Measurements from ENCODE around the gene GKN2. TPM values are rescaled to one million over a fixed set of nuclear protein-coding genes. Genes with fewer than 3 reads are reported as not detected.

Gene GKN2
- polyA plus RNA-seq, 1 donor from 2014 or later, result not detected

DNA sequence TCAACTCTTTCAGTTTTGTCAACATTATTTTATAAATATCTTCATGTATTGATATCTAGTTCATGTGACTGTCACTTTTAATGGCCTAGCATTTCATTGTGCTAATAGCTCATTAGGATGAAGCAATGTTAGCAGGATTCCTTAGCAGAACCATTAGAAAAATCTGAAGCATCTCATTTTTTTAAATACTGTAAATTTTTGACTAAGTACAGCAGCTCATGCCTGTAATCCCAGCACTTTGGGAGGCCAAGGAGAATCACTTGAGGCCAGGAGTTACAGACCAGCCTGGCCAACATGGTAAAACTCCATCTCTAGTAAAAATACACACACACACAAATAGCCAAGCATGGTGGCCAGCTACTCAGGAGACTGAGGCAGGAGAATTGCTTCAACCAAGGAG, 44.7 kb upstream of the GKN2 start:
- Histone ChIP-seq H3K9me3 (ENCODE audit: low read length) (no peaks in the 10 kb centered on the region), H3K9ac (ENCODE audit: low read length) (no peak overlapping the region), H3K27ac (ENCODE audit: low read length) (no peak overlapping the region), H3K36me3 (ENCODE audit: insufficient read depth, low read length) (no peaks in the 10 kb centered on the region), H3K4me3 (ENCODE audit: low read length) (no peak overlapping the region), H3K79me2 (replicated peaks; ENCODE audit: insufficient read depth, low read length) (no peaks in the 10 kb centered on the region), H3K9me2 (ENCODE audit: insufficient read depth, low read length) (no peaks in the 10 kb centered on the region), H3K4me2 (ENCODE audit: low read length) (no peak overlapping the region), H4K20me1 (ENCODE audit: insufficient read depth) (no peaks in the 10 kb centered on the region), H3F3A (ENCODE audit: insufficient read depth, low read length, poor library complexity, severe bottlenecking) (no peaks in the 10 kb centered on the region), H3K27me3 (ENCODE audit: insufficient read depth, low read depth, low read length) (no peaks in the 10 kb centered on the region), H2AFZ (ENCODE audit: low read depth, low read length) (no peak overlapping the region)
- TF ChIP-seq TAF1 (IDR thresholded peaks at IDR 0.05; ENCODE audit: low read depth) (no peak), EP300 (conservative IDR thresholded peaks at IDR 0.05; ENCODE audit: poor library complexity, severe bottlenecking) (no peak), POLR2AphosphoS5 (IDR thresholded peaks at IDR 0.05) (no peak)

DNA sequence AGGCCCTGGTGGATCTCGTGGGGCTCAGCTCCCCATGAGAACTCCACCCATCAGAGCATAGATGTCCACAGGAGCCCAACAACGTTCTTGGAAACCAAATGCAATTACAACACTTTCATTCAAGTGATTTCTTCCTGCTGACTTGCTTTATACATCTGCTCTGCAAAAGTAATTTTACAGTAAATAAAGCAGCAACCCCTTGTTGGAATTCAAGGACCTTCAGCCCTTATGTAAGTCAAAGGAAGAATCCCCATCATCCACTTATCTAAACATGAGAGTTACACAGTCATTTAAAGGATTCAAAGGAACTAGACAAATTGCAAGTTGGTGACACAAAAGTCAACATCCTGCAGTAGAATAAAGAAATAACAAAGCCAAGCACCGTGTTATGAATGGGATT, 43.2 kb upstream of the GKN2 start:
- Histone ChIP-seq H3F3A (ENCODE audit: insufficient read depth, low read length, poor library complexity, severe bottlenecking) (no peaks in the 10 kb centered on the region), H3K4me3 (ENCODE audit: low read length) (no peak overlapping the region), H3K36me3 (ENCODE audit: insufficient read depth, low read length) (no peaks in the 10 kb centered on the region), H3K27me3 (ENCODE audit: insufficient read depth, low read depth, low read length) (no peaks in the 10 kb centered on the region), H4K20me1 (ENCODE audit: insufficient read depth) (no peaks in the 10 kb centered on the region), H3K9me2 (ENCODE audit: insufficient read depth, low read length) (no peaks in the 10 kb centered on the region), H3K27ac (ENCODE audit: low read length) (no peak overlapping the region), H2AFZ (ENCODE audit: low read depth, low read length) (no peak overlapping the region), H3K9me3 (ENCODE audit: low read length) (no peaks in the 10 kb centered on the region), H3K9ac (ENCODE audit: low read length) (no peak overlapping the region), H3K79me2 (replicated peaks; ENCODE audit: insufficient read depth, low read length) (no peaks in the 10 kb centered on the region), H3K4me2 (ENCODE audit: low read length) (no peak overlapping the region)
- TF ChIP-seq TAF1 (IDR thresholded peaks at IDR 0.05; ENCODE audit: low read depth), result no peak
- no peak for TF ChIP-seq EZH2 (IDR thresholded peaks at IDR 0.05; ENCODE audit: borderline replicate concordance, insufficient read depth, low read length, poor library complexity, severe bottlenecking)
- TF ChIP-seq EP300 (conservative IDR thresholded peaks at IDR 0.05; ENCODE audit: poor library complexity, severe bottlenecking), result no peak
- TF ChIP-seq SMC3 (conservative IDR thresholded peaks at IDR 0.05; ENCODE audit: poor library complexity), result no peak
- TF ChIP-seq RAD21 (conservative IDR thresholded peaks at IDR 0.05), result no peak
- TF ChIP-seq POLR2AphosphoS5 (IDR thresholded peaks at IDR 0.05), result no peak

DNA sequence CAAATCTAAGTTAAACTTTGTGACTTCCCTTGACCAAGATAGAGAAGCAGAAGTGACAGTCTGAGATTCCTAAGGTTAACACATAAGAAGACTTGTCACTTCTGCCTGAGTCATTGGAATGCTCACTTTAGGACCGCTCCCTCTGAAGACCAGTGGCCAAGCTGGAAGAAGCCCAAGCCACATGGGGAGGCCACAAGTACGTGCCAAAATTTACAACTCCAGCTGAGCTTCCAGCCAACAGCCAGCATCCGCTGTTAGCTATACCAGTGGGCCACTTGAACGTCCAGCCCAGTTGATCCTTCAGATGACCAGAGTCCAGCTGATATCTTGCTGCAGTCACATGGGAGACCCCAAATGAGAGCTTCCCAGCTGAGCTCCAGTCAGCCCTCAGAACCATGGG, 42.2 kb upstream of the GKN2 start:
- TF ChIP-seq MXI1 (conservative IDR thresholded peaks at IDR 0.05; ENCODE audit: poor library complexity, severe bottlenecking) (no peak), EZH2 (IDR thresholded peaks at IDR 0.05; ENCODE audit: borderline replicate concordance, insufficient read depth, low read length, poor library complexity, severe bottlenecking) (no peak), CTCF (IDR thresholded peaks at IDR 0.05; ENCODE audit: poor library complexity, severe bottlenecking) (no peak), EP300 (conservative IDR thresholded peaks at IDR 0.05; ENCODE audit: poor library complexity, severe bottlenecking) (no peak), RAD21 (conservative IDR thresholded peaks at IDR 0.05) (no peak), REST (IDR thresholded peaks at IDR 0.05; ENCODE audit: borderline replicate concordance) (no peak), TAF1 (IDR thresholded peaks at IDR 0.05; ENCODE audit: low read depth) (no peak), POLR2AphosphoS5 (IDR thresholded peaks at IDR 0.05) (no peak), SMC3 (conservative IDR thresholded peaks at IDR 0.05; ENCODE audit: poor library complexity) (no peak)
- H4K20me1 ChIP-seq (ENCODE audit: insufficient read depth), result no peaks in the 10 kb centered on the region
- H3K27ac ChIP-seq (ENCODE audit: low read length), result no peak overlapping the region
- H3K79me2 ChIP-seq (replicated peaks; ENCODE audit: insufficient read depth, low read length), result no peaks in the 10 kb centered on the region
- H3K4me2 ChIP-seq (ENCODE audit: low read length), result no peak overlapping the region
- H2AFZ ChIP-seq (ENCODE audit: low read depth, low read length), result no peak overlapping the region
- no peak overlapping the region for H3K9ac ChIP-seq (ENCODE audit: low read length)
- H3K27me3 ChIP-seq (ENCODE audit: insufficient read depth, low read depth, low read length), result no peaks in the 10 kb centered on the region
- no peaks in the 10 kb centered on the region for H3F3A ChIP-seq (ENCODE audit: insufficient read depth, low read length, poor library complexity, severe bottlenecking)
- no peaks in the 10 kb centered on the region for H3K36me3 ChIP-seq (ENCODE audit: insufficient read depth, low read length)
- H3K4me3 ChIP-seq (ENCODE audit: low read length), result no peak overlapping the region
- H3K9me2 ChIP-seq (ENCODE audit: insufficient read depth, low read length), result no peaks in the 10 kb centered on the region
- H3K9me3 ChIP-seq (ENCODE audit: low read length), result no peaks in the 10 kb centered on the region

All from neural cell (in vitro differentiated cells).